WTC11 (cell line): ENCODE measurements around the gene CYREN. TPM values are rescaled to one million over a fixed set of nuclear protein-coding genes. Genes with fewer than 3 reads are reported as not detected.

Experiments used
- ATAC-seq: fragments of 200-7000 bp; cut with Tn5 transposase; 2 replicates; pipeline ENCODE4 v1.10.0; 2021; ENCODE audit warnings: mild to moderate bottlenecking, moderate library complexity
- CTCF ChIA-PET: fragments of 300-600 bp; sonication (Branson Sonifier 250); formaldehyde crosslinking; loops from one replicate; lab custom pipeline; 2021; ENCODE audit warnings: antibody characterized with exemption; lab: Charles Lee
- POLR2A ChIA-PET: fragments of 350-600 bp; sonication (Branson Sonifier 250); formaldehyde crosslinking; loops from one replicate; lab custom pipeline; 2021; ENCODE audit warnings: antibody characterized with exemption; lab: Charles Lee
- DNase-seq: peaks from one replicate; pipeline ENCODE4 v3.0.0; 2021; ENCODE audit warnings: low spot score
- H3K27ac Mint-ChIP-seq: 2 replicates; pipeline ENCODE4 v1.8.0; 2021; ENCODE audit warnings: mixed read lengths
- H3K27me3 Mint-ChIP-seq: 2 replicates; pipeline ENCODE4 v1.8.0; 2021; ENCODE audit warnings: low read depth, mild to moderate bottlenecking, moderate library complexity, mixed read lengths
- H3K36me3 Mint-ChIP-seq: 2 replicates; pipeline ENCODE4 v1.8.0; 2021; ENCODE audit warnings: mixed read lengths
- H3K4me1 Mint-ChIP-seq: 2 replicates; pipeline ENCODE4 v1.8.0; 2022; ENCODE audit warnings: mixed read lengths
- H3K4me3 Mint-ChIP-seq: 2 replicates; pipeline ENCODE4 v1.8.0; 2021; ENCODE audit warnings: mild to moderate bottlenecking, moderate library complexity, mixed read lengths
- H3K9me3 Mint-ChIP-seq: 2 replicates; pipeline ENCODE4 v1.8.0; 2021; ENCODE audit warnings: mixed read lengths
- CTCF ChIP-seq: fragments of 200-600 bp; IDR thresholded peaks from 2 replicates; pipeline ENCODE4 v1.8.0; 2022; ENCODE audit warnings: antibody characterized with exemption
- EMX1 ChIP-seq: fragments of 250-450 bp; sonication (Bioruptor Pico); IDR thresholded peaks from 2 replicates; pipeline ENCODE4 v1.8.0; 2021; ENCODE audit warnings: mild to moderate bottlenecking
- ERG ChIP-seq: fragments of 250-450 bp; sonication (Bioruptor Pico); IDR thresholded peaks from 2 replicates; pipeline ENCODE4 v1.8.0; 2021; ENCODE audit warnings: mild to moderate bottlenecking
- ETV6 ChIP-seq: sonication (generic); formaldehyde crosslinking; IDR thresholded peaks from 2 replicates; pipeline ENCODE4 v1.8.1; 2022; ENCODE audit warnings: mild to moderate bottlenecking, missing genetic modification reagents
- MLX ChIP-seq: sonication (generic); formaldehyde crosslinking; IDR thresholded peaks from 2 replicates; pipeline ENCODE4 v1.8.1; 2023; ENCODE audit warnings: mild to moderate bottlenecking, missing genetic modification reagents, moderate library complexity
- NFATC4 ChIP-seq: fragments of 250-450 bp; sonication (Bioruptor Pico); IDR thresholded peaks from 2 replicates; pipeline ENCODE4 v1.9.0; 2021; ENCODE audit warnings: mild to moderate bottlenecking
- NR2C2 ChIP-seq: sonication (generic); formaldehyde crosslinking; IDR thresholded peaks from 2 replicates; pipeline ENCODE4 v1.8.0; 2022; ENCODE audit warnings: mild to moderate bottlenecking, missing genetic modification reagents
- ZNF281 ChIP-seq: sonication (generic); formaldehyde crosslinking; IDR thresholded peaks from 2 replicates; pipeline ENCODE4 v1.8.0; 2023; ENCODE audit warnings: mild to moderate bottlenecking, missing genetic modification reagents
- ZNF512 ChIP-seq: sonication (generic); formaldehyde crosslinking; IDR thresholded peaks from 2 replicates; pipeline ENCODE4 v1.8.1; 2022; ENCODE audit warnings: missing genetic modification reagents, borderline replicate concordance
- total RNA-seq: library from RNA; stranded (reverse); gene quantifications from 3 replicates; pipeline ENCODE4 v1.2.3, GENCODE V29; 2021
- TF ChIP-seq, protein P1 (sequence below): fragments of 250-450 bp; sonication (Bioruptor Pico); conservative IDR thresholded peaks from 2 replicates; pipeline ENCODE4 v1.9.0; 2021; ENCODE audit warnings: mild to moderate bottlenecking
- TF ChIP-seq, protein P2 (sequence below): fragments of 250-450 bp; sonication (Bioruptor Pico); IDR thresholded peaks from 2 replicates; pipeline ENCODE4 v1.9.0; 2021; ENCODE audit warnings: moderate library complexity, mild to moderate bottlenecking, inconsistent platforms, borderline replicate concordance
- TF ChIP-seq, protein P3 (sequence below): sonication (generic); formaldehyde crosslinking; IDR thresholded peaks from 2 replicates; pipeline ENCODE4 v1.8.0; 2022; ENCODE audit warnings: mild to moderate bottlenecking, missing genetic modification reagents

Gene CYREN
- total RNA-seq, 1 experiment from 2014 or later = 37.9 TPM

GRCh38 chr7:135201350-135201749 is 30.8 kb upstream of the CYREN start (continued):
- TF ChIP-seq ERG (CRISPR knock-in tag) = no peak
- TF ChIP-seq NFATC4 (CRISPR knock-in tag) = no peak
- TF ChIP-seq, all 79 proteins: peak for 0

- Mint-ChIP-seq H3K36me3 (peaks cover 14% of the 10 kb centered on the region), H3K4me1 (peaks cover 16% of the 10 kb centered on the region), H3K27me3 (no peaks in the 10 kb centered on the region), H3K9me3 (no peaks in the 10 kb centered on the region), H3K27ac (0 out of 2 replicates have a peak overlapping the region, but pooled peaks have one; percentile 38), H3K4me3 (no peak overlapping the region)
- DNase-seq (no peak), ATAC-seq (no peak)
- POLR2A ChIA-PET = no interaction called here
- CTCF ChIA-PET = no interaction called here
- TF ChIP-seq CTCF (no peak), ERG (CRISPR knock-in tag) (no peak), EMX1 (CRISPR knock-in tag) (no peak), ETV6 (CRISPR knock-in tag) (no peak), NR2C2 (CRISPR knock-in tag) (no peak), ZNF512 (CRISPR knock-in tag) (no peak), ZNF281 (CRISPR knock-in tag) (no peak), MLX (no peak)
- TF ChIP-seq, protein P1, sequence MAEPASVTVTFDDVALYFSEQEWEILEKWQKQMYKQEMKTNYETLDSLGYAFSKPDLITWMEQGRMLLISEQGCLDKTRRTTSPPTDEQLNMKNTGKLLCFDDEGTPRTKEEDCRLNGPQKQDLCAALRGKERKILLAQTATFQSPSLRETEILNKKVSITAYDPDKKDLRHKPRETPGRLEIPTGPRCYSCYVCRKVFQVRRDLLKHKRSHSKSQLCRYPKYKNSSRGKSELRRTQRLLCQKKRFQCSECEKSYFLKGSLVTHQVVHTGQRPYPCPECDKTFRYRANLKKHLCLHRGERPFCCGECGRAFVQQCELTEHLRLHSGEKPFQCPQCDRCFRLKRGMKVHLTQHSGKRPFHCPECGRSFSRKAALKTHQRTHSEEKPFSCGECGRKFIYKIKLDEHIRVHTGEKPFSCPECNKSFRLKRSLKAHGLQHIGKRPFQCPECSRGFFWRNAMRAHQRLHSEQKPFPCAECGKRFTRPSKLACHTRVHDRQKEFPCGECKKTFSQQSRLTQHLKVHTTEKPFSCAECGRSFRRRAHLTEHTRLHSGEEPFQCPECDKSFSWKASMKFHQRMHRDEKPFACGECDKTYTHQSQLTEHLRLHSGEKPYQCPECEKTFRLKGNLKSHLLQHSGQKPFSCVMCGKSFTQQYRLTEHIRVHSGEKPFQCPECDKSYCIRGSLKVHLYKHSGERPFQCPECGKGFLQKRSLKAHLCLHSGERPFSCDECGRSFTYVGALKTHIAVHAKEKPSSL (CRISPR knock-in tag) = no peak
- TF ChIP-seq, protein P2, sequence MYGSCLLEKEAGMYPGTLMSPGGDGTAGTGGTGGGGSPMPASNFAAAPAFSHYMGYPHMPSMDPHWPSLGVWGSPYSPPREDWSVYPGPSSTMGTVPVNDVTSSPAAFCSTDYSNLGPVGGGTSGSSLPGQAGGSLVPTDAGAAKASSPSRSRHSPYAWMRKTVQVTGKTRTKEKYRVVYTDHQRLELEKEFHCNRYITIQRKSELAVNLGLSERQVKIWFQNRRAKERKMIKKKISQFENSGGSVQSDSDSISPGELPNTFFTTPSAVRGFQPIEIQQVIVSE (CRISPR knock-in tag) = no peak
- TF ChIP-seq, protein P3, sequence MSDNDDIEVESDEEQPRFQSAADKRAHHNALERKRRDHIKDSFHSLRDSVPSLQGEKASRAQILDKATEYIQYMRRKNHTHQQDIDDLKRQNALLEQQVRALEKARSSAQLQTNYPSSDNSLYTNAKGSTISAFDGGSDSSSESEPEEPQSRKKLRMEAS (CRISPR knock-in tag) = no peak
Observed at GRCh38 chr7:135200821-135201331, 30.4 kb upstream of the CYREN start.
